ENCODE results near the gene NT5DC1.

GRCh38 chr6:116073765-116074440, 26.8 kb upstream of the NT5DC1 start:
- TF ChIP-seq CTCF (conservative IDR thresholded peaks at IDR 0.05) (no peak), ZFX (IDR thresholded peaks at IDR 0.05) (no peak)
